Measurements from ENCODE around the gene PCGF3.
A peak's percentile ranks its signal among the peaks of the same experiment; 100 is the strongest.
"Not testable (repeated sequence)": the region's sequence is repeated elsewhere in the genome, so short reads cannot be mapped to it uniquely, and the experiment has no call there.

The PCGF3 gene

GRCh38 chr4:768076-768475 is 62.4 kb downstream of the PCGF3 start:
- no peak for DNase-seq

DNA sequence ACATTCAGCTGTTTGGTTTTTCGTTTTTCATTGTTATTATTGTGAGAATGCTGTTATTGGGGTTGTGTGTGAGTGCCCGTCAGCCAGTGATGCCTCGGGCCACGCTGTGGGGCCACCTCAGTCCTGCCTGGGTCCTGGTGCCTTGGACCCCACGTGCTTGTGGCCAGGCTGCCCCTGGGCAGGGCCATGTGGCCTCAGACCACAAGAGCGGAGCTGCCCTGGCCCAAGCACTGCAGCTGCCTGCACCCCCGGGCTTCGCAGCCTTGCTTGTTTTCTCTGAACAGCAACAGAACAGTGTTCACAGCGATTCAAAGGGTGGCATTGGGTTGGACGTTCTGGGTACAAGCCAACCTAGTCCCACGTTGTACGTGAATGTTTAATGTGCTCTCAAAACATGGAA is 63.4 kb downstream of the PCGF3 start:
- DNase-seq: no peak

DNA sequence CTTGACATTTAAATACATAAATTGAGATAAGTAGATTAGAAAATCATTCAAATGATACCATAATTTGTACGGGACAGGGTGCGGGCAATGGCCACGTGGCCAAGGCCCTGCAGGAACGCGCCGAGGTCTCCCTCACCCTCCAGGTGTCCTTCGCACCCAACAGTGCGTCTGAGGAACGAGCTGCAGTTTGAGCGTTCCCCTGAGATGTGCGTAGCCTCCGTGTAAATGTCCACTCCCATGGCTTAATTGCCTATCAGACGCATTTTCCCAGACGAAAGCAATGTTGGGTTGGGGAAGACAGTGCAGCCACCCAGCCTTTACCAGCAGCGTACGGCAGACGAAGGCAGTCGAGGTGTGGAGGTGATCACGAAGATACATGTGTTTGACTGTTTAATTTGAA is 63.9 kb downstream of the PCGF3 start:
- no peak for DNase-seq

DNA sequence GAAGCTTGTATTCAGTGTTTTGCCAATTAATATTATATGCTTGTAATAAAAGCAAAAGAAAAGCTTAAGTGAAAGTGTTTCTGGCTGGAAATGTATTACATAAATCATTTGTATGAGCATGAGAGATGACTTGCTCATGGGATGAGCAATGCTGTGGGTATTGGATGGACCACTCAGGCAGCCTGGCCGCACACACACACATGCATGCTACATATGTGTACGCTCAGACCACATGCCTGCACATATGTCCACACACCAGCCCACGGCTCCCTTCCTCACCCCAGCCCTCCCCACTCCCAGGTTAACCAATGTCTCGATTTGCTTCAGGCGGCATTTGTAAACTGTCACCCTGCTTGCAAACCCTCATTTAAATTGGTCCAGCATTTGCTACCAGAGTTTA is 64.4 kb downstream of the PCGF3 start:
- no peak for DNase-seq

GRCh38 chr4:771464-771863 is 65.8 kb downstream of the PCGF3 start:
- no peak for DNase-seq

- DNase-seq: no peak
Measured at GRCh38 chr4:772118-772517, 66.5 kb downstream of the PCGF3 start.

DNA sequence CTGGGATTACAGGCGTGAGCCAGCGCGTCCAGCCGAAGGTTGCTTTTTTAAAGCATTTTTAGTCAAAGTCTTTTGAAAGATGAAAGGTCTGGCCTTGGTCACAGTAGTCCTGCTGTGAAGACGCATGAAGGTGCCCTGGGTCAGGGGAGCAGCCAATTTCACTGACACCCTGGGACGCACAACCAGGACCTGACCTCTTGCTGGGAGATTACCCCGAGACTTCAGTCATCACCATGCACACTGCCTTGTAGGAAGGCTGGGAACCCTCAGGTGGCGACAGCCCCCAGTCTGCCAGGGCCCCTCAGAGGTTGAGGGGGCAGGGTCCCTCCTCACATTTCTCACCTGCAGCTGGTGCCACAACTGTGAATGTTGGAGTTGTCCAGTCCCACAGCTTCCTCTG is 67.1 kb downstream of the PCGF3 start:
- DNase-seq: no peak

GRCh38 chr4:773214-773613 is 67.6 kb downstream of the PCGF3 start:
- no peak for DNase-seq

DNA sequence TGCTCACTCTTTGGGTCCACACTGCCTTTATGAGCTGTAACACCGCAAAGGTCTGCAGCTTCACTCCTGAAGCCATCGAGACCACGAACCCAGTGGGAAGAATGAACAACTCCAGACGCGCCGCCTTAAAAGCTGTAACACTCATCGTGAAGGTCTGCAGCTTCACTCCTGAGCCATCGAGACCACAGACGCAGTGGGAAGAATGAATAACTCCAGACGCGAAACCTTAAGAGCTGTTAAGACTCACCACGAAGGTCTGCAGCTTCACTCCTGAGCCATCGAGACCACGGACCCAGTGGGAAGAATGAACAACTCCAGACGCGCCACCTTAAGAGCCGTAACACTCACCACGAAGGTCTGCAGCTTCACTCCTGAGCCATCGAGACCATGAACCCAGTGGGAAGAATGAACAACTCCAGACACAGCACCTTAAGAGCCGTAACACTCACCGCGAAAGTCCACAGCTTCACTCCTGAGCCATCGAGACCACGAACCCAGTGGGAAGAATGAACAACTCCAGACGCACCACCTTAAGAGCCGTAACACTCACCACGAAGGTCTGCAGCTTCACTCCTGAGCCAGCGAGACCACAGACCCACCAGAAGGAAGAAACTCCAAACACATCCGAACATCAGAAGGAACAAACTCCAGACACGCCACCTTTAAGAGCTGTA is 68.9 kb downstream of the PCGF3 start:
- not testable (repeated sequence) for DNase-seq

- DNase-seq: not testable (repeated sequence)
Measured at GRCh38 chr4:775485-775884, 69.9 kb downstream of the PCGF3 start.

- DNase-seq: no peak
Measured at GRCh38 chr4:776743-777441, 71.3 kb downstream of the PCGF3 start.

DNA sequence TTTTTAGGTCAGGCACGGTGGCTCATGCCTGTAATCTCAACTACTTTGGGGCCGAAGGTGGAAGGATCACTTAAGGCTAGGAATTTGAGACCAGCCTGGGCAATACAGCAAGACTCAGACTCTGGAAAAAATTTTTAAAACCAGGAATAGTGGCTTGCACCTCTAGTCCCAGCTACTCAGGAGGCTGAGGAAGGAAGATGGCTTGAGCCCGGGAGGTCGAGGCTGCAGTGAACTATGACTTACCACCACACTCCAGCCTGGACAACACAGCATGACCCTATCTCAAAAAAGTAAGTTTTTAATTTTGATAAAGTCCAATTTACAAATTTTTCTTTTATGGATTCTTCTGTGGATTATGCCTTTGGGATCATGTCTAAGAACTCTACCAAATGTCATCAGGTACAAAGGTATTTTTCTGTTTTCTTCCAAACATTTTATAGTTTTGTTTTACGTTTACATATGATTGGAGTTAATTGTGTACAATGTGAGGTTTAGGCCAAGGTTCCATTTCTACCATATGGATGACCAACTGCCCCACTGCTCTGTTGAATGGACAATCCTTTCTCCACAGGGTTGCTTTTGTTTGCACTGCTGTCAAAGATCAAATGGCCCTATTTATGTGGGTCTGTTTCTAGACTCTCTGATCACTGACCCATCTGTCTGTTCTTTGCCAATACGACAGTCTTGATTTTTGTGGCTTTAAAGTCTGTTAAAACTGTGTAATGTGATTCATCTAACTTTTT is 72.1 kb downstream of the PCGF3 start:
- no peak for DNase-seq

- DNase-seq: no peak
Measured at GRCh38 chr4:779555-779954, 73.9 kb downstream of the PCGF3 start.

DNA sequence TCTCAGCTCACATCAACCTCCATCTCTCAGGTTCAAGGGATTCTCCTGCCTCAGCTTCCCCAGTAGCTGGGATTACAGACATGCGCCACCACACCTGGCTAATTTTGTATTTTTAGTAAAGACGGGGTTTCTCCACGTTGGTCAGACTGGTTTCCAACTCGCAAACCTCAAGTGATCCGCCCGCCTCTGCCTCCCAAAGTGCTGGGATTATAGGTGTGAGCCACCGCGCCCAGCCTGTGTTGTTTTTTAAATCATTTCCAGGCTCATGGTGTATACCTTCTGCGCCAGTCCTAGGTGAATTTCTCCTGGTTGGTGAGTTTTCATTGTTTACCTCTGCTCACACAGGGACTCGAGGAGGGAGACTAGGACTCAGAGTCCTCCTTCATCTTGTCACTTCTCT is 74.6 kb downstream of the PCGF3 start:
- not testable (repeated sequence) for DNase-seq

DNA sequence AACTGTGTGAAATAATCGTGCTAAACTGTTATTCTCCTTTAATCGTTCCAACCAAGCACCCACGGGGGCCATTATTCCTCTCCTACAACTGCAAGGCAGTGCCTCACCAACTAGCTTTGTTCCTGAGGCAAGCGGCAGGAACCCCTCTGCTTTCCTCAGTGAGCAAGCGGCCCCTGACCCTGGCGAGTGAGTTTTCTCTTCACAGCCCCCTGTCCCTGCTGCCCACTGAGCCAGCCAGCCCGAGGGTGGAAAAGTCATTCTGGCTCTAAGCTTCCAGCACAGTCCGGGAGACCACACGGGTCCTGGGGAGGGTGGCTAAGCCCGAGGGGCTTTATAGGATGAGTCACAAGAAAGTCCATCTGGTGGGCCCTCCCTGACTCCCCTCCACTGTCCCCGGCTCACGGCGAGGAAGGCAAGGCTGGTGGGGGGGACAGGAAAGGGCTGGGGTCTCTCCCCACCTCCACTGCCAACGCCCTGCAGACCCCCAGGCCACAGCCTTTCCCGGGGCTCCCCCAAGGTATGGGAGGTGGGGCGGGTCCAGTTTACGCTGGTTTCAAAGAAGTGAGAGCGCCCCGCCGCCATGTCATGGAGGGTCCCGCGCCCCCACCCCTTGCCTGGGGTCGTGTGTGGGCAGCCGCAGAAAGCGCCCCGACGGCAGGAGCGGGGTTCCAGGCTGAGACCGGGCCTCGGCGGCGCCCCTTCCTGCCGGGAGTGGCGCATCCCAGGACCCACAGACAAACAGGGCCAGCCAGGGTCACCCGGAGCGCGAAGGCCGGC is 75.3 kb downstream of the PCGF3 start:
- DNase-seq: no peak

DNA sequence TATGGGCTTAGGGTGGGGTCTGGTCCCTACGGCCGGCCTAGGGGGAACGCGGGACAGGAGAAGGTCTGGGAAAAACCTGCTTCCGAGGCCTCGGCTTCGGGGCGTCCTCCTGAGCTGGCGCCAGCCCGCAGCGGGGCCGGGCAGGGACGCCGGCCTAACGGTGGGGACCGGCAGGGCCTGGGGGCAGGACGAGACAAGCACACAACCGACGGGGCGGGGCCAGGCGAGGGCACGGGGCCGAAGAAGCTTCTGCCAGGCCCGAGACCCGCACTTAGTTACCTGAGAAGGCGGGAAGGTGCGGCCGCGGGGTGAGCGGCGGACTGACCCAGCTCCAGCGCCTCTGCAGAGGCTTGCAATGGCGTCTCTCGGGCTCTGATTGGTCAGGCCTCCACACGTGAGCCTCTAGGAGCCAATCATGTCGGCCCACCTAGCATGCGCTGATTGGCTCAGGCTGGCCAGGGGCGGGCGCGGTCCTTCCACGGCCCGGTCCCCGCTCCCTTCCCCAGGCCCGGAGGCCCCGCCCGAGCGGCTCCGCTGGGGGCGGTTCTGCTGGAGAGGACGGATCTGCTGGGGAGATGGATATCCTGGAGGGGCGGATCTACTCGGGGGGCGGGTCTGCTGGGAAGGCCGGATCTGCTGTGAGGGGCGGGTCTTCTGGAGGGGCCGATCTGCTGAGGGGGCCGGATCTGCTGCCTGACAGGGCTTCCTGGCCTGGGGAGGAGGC is 76.0 kb downstream of the PCGF3 start:
- DNase-seq: peak; percentile 89 to 91

DNA sequence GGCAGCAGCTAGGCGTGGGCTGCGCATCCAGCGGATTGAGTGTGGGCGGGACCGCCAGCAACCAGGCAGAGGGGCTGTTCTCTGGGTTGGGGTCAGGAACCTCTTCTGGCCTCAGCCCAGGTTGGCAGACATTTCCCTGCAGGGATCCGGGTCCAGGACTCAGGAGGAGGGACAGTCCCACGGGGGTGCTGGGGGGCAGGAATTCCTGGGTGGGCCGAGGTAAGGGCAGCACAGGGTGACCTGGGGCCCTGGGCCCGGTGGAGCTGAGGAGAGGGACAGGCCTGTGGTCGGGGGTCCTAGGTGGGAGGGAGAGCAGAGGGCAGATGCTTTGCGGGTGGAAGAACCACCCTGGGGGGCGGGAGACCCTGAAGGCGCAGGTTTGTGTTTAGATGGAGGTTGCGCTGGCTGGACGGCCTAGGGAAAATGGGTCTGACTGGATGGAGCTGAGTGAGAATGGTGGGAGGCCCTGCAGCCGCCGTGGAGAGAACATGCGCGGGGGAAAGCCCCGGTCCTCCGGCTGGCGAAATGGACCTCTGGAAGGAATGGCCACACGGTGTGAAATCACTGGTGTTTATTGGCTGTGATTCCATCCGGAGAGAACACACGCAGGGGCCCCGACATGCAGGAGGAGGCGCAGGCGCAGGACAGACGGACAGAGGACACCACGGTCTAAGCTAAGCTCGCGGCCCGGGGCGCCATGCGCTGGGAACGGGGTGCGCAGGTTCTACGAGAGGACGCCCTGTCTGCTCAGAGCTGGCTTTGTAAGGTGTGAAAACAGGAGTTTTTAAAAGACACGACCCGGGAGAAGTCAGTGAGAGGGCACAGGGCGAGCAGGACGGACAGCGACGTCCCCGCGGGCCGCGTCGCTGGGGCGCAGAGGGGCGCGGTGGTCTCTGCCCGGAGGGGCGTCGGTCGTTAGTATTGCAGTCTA is 79.0 kb downstream of the PCGF3 start:
- DNase-seq: no peak

- DNase-seq: no peak
Measured at GRCh38 chr4:785332-786073, 79.9 kb downstream of the PCGF3 start.

DNA sequence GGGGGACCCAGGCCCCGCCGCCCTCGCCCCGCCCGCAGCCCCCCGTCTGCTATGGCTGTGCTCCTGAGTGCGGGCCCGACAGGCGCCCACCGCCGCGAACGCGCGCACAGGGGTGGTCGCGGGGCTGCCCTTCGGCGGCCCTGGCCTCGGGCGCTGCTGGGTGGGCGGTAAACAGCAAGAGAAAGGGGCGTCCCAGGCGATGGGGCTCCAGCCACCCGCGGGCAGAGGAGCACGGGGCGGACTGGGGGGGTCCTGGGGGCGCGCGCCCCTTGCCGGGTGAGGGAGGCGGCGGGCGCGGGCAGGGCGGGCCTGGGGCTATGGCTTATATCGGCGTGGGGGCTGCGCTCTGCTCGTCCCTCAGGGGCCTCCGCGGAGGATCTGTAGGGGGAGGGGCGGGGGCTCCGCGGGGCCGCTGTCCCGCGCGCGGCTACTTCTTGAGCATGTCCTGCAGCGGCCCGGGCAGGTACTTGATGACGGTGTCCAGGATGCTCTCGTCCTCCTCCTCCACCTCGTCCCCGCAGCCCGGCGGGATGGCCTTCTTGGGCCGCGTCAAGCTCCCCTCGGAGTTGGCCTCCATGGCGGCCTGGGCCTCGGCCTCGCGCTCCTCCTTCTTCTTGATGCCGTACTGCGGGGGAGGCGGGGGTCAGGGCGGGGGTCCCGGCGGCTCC is 80.6 kb downstream of the PCGF3 start:
- DNase-seq: no peak

DNA sequence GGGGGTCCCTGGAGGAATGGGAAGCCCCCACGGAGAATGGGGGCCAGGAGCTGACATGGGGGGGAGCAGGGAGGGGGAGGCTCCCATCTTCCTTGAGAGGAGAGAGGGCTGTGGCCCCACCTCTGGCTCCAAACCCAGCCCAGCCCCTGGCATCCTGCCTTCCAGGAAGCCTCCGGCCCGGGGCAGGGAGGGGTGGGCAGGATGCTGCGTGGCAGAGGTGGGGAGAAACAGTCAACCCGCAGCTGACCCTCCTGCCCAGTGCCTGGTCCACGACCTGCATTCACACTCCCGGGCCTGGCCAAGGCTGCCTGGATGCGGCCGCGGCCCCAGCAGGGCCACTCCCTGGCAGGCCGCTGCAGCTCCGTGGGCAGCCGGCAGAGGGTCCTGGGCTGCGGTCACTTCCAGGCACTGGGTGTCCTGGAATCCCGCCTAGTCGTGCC is 81.2 kb downstream of the PCGF3 start:
- DNase-seq: no peak

All from AML-193 (cell line).